HG03378 (cell line): ENCODE measurements around the gene RAD51B.

Source experiments
- ATAC-seq: cut with Tn5 transposase; IDR thresholded peaks from one replicate; pipeline ENCODE4 v1.9.1; 2021; ENCODE audit warnings: mild to moderate bottlenecking, moderate library complexity; ENCODE audit not compliant: unreplicated experiment

RAD51B gene

GRCh38 chr14:68446243-68447040 is 626.9 kb downstream of the RAD51B start:
- ATAC-seq: no peak

DNA sequence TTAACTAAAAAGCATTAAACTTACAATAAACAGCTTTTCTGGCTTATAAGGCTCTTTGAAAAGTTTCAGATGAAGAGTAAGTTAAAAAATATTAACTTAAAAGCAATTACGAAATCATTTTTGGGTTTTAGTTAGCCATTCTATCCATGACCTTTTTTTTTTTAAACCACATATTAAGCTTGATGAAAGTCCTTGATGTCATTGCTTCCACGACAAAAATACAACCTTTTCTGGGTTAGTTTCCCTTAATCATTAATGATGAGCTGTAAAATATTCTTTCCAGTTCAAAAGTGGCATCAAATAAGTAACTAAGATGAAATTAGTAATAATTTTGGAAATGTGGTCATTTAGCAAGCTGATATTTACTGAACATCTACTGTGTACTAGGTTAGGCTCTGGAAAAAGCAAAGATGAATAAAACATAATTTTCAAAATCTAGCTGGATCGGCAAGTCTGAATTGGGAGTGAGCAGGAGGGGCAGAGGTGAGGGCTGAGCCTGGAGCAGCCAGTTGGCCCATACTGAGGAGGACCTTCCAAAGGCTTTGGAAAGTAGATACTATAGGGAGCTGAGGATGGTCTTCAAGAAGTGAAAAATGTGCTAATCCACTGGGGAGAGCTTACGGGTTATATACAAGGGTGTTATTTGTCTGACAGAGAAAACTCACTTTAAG is 628.1 kb downstream of the RAD51B start:
- ATAC-seq: no peak

- no peak for ATAC-seq
Measured at GRCh38 chr14:68448252-68448902, 628.8 kb downstream of the RAD51B start.

DNA sequence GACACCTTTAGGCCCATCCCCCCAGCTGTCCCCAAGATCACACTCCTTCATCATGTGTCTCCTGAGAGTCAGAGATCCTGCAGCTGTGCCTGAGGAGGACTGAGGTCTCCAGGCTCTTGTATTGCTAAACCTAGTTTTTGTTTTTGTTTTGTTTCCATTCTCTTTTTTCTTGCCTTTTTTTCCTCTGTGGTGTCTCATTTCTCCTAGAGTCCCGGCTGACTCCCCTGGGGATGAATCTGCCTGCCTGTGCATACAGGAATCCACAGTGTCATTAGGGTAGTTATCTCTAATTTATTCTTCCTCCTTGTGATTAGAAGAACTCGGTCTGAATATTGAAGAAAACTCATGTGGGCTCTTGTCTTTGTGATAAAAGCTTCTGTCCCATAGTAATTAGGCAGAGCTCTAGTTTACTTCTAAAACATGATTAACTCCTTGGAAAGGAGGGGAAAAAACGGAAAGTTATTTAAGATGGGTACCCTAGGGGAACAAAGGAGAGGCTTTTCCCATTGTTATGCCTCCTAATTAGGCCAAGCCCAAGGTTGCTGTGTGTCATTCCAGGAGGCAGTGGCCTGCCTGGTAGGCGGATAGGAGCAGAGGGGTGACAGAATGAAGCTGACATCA is 630.1 kb downstream of the RAD51B start:
- no peak for ATAC-seq

GRCh38 chr14:68450391-68451120 is 631.0 kb downstream of the RAD51B start:
- no peak for ATAC-seq

DNA sequence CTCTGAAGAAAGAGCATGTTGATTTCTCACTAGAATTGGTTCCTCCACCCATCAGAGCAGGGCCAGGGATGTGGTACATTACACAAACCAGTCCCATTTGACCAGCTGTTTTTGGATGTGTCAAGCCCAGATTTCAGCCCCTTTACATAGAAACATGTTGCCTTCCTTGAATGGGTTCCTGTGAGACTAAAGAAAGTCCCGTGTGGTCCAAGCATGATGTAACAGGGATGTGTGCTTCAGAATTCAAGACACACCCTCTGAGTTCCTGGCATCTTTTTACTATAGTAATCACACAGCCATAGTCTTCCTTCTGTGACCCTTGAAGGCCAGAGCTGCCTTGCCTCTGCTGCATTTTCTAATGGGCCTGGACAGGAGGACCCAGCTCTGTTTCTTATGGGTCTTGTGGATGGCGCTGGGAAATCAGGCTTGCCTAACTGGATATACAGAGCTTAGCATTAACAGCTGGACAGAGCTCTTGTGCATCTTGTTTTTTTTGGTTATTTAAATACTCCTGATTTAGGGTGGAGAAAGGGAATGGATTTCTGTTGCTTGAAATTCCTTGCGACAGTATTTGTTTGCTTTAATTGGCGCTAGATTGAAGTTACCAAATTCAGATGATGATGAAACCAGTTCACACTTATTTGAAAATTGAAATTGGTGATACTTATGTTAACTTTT is 632.3 kb downstream of the RAD51B start:
- no peak for ATAC-seq

- no peak for ATAC-seq
Measured at GRCh38 chr14:68458253-68458652, 638.7 kb downstream of the RAD51B start.

- no peak for ATAC-seq
Measured at GRCh38 chr14:68458840-68459469, 639.4 kb downstream of the RAD51B start.

DNA sequence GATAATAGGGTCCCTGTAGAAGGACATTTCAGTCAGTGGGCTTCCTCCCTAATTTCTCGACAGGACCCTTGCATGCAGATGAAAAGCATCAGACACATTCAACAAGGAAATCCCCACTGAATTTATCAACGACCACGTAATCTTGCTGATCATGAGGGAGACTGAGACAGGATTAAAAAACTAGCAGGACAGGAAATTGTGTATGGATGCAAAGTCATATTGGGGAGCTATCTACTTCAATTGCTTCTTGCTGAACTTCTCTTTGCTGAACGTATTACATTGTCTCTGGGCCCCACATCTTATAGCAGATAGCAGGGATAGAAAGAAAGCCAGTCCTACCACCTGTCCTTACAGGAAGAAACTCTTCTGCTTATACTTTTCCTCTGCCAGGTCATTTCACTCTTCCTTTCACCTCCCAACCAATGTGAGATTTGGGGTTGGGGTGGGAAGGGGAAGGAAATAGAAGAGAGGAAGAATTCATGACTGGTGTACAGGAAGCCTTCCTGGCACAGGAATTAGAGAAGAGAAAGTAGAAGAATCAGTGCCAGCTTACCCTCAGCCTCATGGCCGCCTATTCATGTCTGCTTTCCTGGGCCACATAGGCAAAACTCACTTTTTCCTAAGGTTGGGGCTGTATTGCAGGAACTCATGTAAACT is 640.0 kb downstream of the RAD51B start:
- no peak for ATAC-seq

- ATAC-seq: no peak
Measured at GRCh38 chr14:68460541-68460940, 641.0 kb downstream of the RAD51B start.

GRCh38 chr14:68461086-68461485 is 641.5 kb downstream of the RAD51B start:
- ATAC-seq: no peak

DNA sequence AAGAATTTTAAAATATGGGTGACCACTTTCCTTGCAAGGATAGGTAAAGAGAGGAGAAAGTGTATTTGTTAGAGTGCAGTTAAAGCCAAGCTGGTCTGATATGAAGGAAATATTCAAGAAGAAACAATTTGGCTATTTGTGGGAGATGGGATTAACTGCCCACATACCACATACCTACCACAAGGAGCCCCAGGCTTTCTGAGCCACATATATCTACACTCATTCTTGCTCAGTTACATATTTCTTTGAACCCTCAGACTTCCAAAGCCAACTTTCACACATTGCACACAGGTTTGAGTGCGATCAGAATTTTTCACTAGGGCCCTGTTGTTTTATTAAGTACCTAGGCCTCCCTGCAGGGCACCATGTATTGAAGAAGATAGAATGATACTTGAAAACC is 643.1 kb downstream of the RAD51B start:
- ATAC-seq: no peak

DNA sequence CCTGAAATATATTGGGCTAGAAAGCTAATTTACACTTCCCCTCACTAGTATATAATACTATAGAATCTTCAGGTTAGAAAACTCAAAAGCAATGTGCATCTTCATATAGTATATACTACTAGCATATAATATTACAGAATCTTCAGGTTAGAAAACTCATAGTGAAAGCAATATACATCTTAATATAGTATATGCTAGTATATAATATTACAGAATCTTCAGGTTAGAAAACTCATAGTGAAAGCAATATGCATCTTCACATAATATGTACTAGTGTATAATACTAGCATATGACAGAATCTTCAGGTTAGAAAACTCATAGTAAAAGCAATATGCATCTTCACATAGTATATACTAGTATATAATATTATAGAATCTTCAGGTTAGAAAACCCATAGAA is 643.7 kb downstream of the RAD51B start:
- ATAC-seq: no peak

DNA sequence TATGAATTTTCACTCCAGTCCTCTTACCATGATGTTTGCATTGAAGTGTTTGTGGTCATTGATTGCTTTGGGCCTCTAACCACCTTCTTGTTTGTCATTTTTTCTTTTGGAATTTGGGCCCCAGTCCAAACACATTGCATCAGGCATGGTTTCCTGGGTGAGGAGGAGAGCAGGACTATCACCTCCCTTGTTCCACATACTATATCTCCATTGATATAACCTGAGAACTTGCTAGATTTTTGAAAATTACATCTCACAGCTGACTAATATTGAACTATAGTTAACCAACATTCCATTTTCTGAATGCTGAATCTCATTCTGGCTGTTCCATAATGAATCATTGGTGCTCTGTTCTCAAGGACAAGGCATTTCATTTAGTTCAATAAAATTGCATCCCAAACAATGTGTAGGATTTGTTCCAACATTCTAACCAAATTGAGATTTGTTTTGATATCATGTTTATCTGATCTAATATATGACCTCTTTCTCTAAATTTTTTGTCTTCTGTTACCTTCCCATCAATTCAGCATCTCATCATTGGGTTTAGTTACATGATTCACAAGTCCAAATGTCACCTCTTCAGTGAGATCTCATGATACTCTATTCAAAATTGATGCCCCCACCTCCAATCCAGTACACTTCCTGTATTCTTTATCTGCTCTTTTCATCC is 644.3 kb downstream of the RAD51B start:
- ATAC-seq: no peak

- no peak for ATAC-seq
Measured at GRCh38 chr14:68464711-68465110, 645.1 kb downstream of the RAD51B start.

DNA sequence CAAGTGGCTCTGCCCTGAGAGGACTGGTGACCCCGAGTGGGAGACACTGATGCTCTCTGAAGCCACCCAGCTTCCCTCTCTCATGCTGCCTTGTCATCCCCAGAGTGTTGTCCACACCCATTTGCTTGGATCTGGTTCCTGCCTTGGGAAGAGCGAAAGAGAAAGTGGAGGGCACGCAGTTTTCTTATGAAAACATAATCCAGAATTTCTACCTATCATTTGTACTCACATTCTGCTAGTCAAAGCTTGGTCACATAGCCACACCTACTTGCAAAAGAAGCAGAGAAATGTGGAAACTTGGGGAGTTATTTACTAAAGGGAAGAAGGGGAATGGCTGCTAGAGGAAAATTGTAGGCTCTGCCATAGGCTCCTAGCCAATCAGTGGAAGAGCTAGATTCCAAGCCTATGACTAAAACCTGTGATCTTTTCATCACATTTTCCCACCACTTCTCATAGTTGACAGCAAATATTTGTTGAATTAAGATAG is 647.0 kb downstream of the RAD51B start:
- ATAC-seq: no peak

DNA sequence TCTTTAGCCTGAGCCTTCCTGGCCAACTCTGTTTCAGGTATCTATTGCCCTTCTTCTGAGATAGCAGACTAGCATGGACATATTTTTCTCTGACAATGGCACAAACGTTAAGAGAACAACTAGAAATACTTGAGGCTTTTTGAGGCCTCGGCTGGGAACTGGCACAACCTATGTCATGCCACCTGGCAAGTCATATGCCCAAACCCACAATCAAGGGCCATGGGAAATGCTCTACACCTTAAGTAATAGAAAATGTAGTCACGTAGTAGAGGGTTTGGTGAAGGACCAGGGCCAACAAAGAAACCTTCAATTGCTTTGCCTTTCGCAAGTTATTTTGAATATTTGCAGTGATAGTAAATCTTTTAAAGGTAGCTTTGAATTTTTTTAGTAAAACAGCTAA is 647.8 kb downstream of the RAD51B start:
- no peak for ATAC-seq

DNA sequence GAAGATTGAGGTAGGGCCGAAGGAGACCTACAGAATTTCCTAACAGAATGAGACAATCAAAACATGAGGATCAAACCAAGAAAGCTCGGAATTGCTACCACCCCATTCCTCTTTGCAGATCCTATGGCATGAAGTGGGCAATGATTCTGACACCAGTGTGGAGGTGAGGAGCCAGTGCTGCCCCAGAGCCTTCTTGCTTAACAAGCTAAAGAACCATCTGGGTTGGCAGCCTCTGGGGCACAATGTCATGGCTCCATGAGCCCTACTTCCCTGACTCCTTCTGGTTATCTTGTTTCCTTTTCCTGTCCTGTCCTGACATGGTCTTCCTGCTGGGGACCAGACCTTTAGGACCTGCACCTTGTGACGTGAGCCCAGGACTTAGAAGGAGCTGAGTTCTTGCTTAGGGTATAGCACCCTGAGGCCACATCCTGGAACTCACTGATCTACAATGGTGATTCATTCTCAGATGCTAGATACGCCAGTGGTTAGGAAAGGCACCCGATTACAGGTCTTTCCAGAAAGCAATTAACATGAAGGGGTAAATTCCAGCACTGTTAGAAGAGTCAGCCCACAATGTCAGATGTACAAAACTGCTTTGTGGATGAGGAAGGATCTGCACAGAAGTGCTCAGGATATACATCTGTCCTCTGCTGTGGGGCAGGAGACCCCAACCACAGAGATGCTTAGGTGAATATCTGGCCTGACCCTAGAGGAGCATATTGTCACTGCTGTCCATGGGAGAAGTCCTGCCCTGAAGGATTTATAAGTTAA is 649.0 kb downstream of the RAD51B start:
- ATAC-seq: no peak
